ENCODE results near the gene PATL1. TPM values are rescaled to one million over a fixed set of nuclear protein-coding genes. Genes with fewer than 3 reads are reported as not detected.

PATL1 gene
- total RNA-seq, 1 donor from 2014 or later = 35.4 TPM

DNA sequence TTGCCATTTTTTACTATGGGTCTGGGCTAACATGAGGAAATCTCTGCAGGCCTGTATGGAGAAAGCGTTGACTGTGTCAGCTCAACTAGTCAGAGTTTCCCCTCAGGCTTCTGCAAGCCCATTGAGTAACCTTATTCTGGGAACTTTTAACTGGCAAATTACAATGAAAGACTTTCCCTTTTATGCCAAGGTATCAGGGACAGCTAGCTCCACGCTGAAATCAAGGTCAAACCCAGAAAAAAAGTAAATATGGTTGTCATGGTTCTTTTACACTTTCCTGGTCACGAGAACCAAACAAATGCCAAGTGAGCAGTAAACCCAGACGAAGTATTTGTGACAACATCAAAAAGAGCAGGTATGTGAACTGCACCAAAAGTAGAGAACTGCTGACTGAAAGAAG, 67.0 kb downstream of the PATL1 start:
- TF ChIP-seq, protein P1, sequence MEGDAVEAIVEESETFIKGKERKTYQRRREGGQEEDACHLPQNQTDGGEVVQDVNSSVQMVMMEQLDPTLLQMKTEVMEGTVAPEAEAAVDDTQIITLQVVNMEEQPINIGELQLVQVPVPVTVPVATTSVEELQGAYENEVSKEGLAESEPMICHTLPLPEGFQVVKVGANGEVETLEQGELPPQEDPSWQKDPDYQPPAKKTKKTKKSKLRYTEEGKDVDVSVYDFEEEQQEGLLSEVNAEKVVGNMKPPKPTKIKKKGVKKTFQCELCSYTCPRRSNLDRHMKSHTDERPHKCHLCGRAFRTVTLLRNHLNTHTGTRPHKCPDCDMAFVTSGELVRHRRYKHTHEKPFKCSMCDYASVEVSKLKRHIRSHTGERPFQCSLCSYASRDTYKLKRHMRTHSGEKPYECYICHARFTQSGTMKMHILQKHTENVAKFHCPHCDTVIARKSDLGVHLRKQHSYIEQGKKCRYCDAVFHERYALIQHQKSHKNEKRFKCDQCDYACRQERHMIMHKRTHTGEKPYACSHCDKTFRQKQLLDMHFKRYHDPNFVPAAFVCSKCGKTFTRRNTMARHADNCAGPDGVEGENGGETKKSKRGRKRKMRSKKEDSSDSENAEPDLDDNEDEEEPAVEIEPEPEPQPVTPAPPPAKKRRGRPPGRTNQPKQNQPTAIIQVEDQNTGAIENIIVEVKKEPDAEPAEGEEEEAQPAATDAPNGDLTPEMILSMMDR (conservative IDR thresholded peaks at IDR 0.05) = no peak

DNA sequence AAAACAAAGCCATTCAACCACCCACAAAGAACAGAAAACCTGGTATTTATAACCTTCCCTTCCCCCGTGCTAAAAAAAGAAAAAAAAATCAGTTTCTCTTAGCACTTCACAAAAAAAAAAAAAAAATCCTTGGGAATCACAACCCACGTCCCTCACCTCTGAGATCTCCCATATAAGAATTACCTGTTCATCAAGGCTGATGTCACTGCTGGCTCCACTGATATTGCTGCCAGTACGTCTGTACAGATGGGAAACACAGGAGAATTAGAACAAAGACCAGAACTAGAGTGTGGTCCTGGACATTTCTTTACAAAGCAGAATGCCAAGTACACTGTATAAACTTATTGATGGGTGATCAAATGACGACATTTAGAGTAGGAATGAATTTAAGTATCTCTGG, 68.2 kb downstream of the PATL1 start:
- Mint-ChIP-seq H3K9me3 (no peaks in the 10 kb centered on the region), H3K27ac (ENCODE audit: unreplicated experiment) (no peak overlapping the region), H3K36me3 (ENCODE audit: low read depth) (peaks cover 6% of the 10 kb centered on the region), H3K27me3 (ENCODE audit: low read depth) (no peaks in the 10 kb centered on the region), H3K4me1 (no peaks in the 10 kb centered on the region), H3K4me3 (no peak overlapping the region)
- TF ChIP-seq, protein P1 (conservative IDR thresholded peaks at IDR 0.05) = no peak
- no peak for DNase-seq (ENCODE audit: low read depth, low spot score)

More for the DNA sequence above, 67.0 kb downstream of the PATL1 start:
- Mint-ChIP-seq H3K27me3 (ENCODE audit: low read depth) (no peaks in the 10 kb centered on the region), H3K36me3 (ENCODE audit: low read depth) (peaks cover 6% of the 10 kb centered on the region), H3K4me3 (no peak overlapping the region), H3K27ac (ENCODE audit: unreplicated experiment) (no peak overlapping the region), H3K9me3 (no peaks in the 10 kb centered on the region), H3K4me1 (no peaks in the 10 kb centered on the region)
- no peak for DNase-seq (ENCODE audit: low read depth, low spot score)

DNA sequence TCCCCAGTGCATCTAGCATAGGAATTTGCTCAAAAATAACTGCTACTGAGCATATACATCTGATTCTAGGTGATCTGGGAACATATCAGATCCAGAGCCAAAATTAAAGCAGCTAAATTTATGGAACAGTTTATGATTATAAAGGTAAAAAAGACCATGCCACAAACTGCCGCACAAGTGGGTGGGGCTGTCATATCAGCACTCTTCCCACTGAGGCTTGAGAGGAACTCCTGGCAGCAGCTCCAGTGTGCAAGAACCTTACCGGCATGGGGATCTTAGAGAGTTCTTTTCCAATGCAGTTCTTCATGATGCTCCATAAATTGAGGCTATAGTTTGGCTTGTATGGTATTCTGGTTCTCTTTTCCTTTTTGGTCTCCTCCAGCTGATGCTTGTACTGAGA, 68.6 kb downstream of the PATL1 start:
- Mint-ChIP-seq H3K27ac (ENCODE audit: unreplicated experiment) (no peak overlapping the region), H3K9me3 (no peaks in the 10 kb centered on the region), H3K4me1 (no peaks in the 10 kb centered on the region), H3K36me3 (ENCODE audit: low read depth) (peaks cover 6% of the 10 kb centered on the region), H3K4me3 (no peak overlapping the region), H3K27me3 (ENCODE audit: low read depth) (no peaks in the 10 kb centered on the region)
- TF ChIP-seq, protein P1 (conservative IDR thresholded peaks at IDR 0.05) = no peak
- no peak for DNase-seq (ENCODE audit: low read depth, low spot score)

DNA sequence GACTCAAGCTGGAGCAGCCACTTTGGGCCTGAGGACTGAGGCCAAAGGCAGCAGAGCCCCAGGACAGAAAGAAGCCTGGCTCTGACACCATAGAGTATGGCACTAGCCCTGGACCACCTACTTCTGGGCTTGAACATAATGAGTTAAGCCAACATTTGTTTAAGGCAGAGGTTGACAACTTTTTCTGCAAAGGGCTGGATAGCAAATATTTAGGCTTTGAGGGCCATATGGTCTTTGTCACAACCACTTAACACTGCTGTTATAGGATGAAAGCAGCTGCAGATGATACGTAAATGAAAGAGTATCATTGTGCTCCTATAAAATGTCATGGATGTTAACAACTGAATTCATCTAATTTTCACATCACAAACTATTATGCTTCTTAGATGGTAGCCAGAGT, 69.9 kb downstream of the PATL1 start:
- no peaks in the 10 kb centered on the region for H3K27me3 Mint-ChIP-seq (ENCODE audit: low read depth)
- H3K36me3 Mint-ChIP-seq (ENCODE audit: low read depth) = peaks cover 8% of the 10 kb centered on the region
- no peaks in the 10 kb centered on the region for H3K9me3 Mint-ChIP-seq
- no peak overlapping the region for H3K27ac Mint-ChIP-seq (ENCODE audit: unreplicated experiment)
- no peaks in the 10 kb centered on the region for H3K4me1 Mint-ChIP-seq
- TF ChIP-seq, protein P1 (conservative IDR thresholded peaks at IDR 0.05) = no peak
- DNase-seq (ENCODE audit: low read depth, low spot score) = no peak
- H3K4me3 Mint-ChIP-seq = no peak overlapping the region

Small RNA genes within 50 kb of the gene (microRNA-seq; reads per million reads assigned to microRNA genes)
- gene MIR3162 = not detected

Other genes with a start within 250 kb of the PATL1 start
- not detected in 2 replicates for gene OR5A2, start 242.6 kb downstream of the PATL1 start, total RNA-seq
- gene OR5A1, start 232.6 kb downstream of the PATL1 start, total RNA-seq = not detected in 2 replicates
- gene OR4D6, start 212.1 kb downstream of the PATL1 start, total RNA-seq = not detected in 2 replicates
- not detected in 2 replicates for gene OR4D10, start 195.7 kb downstream of the PATL1 start, total RNA-seq
- not detected in 2 replicates for gene OR4D11, start 165.5 kb downstream of the PATL1 start, total RNA-seq
- gene OR4D9, start 157.5 kb downstream of the PATL1 start, total RNA-seq = not detected in 2 replicates
- gene OSBP, start 53.3 kb downstream of the PATL1 start, total RNA-seq = 30.0 and 30.5 TPM in 2 replicates
- gene OR10V1, start 44.8 kb upstream of the PATL1 start, total RNA-seq = not detected in 2 replicates
- 6.5 and 7.0 TPM in 2 replicates for gene STX3, start 86.3 kb upstream of the PATL1 start, total RNA-seq
- 44.4 and 45.6 TPM in 2 replicates for gene MRPL16, start 141.7 kb upstream of the PATL1 start, total RNA-seq
- not detected in 2 replicates for gene CBLIF, start 176.5 kb upstream of the PATL1 start, total RNA-seq
- gene TCN1, start 197.4 kb upstream of the PATL1 start, total RNA-seq = not detected in 2 replicates
- not detected in 2 replicates for gene OOSP3, start 209.7 kb upstream of the PATL1 start, total RNA-seq

Data from neural crest cell (in vitro differentiated cells).